ENCODE data around the gene FOXL2. TPM values are rescaled to one million over a fixed set of nuclear protein-coding genes. Genes with fewer than 3 reads are reported as not detected.

The FOXL2 gene
- total and polyA plus RNA-seq, 2 of the 13 experiments (the other 11 are each of a cell fraction or from before 2014, with no cell fraction given), result not detected

GRCh38 chr3:138985932-138986331 lies 39.0 kb upstream of the FOXL2 start:
- no peaks in the 10 kb centered on the region for H4K20me1 ChIP-seq (ENCODE audit: insufficient read depth, low read length)
- no peak overlapping the region for H3K9ac ChIP-seq (ENCODE audit: insufficient read depth, low read depth, low read length)
- no peaks in the 10 kb centered on the region for H3K9me3 ChIP-seq (ENCODE audit: low read length)
- H3K4me3 ChIP-seq (replicated peaks in 1 of 3; ENCODE audit: insufficient read depth in 1 of 3, low read depth in 2 of 3, low read length in 3 of 3), result no peak overlapping the region
- H3K27me3 ChIP-seq (ENCODE audit: control insufficient read depth in 1 of 2, insufficient read depth in 2 of 2, low read length in 2 of 2), result peaks cover 1 to 9% of the 10 kb centered on the region in 2 experiments; a peak in 2 of 5 replicates
- no peak for ATAC-seq
- H3K4me2 ChIP-seq (ENCODE audit: low read depth, low read length), result no peak overlapping the region
- TF ChIP-seq KDM6A (CRISPR knock-in tag; IDR thresholded peaks at IDR 0.05; ENCODE audit: low read depth), result no peak
- no peak for TF ChIP-seq PHB2 (IDR thresholded peaks at IDR 0.05; ENCODE audit: partially characterized antibody)
- TF ChIP-seq, protein P1, sequence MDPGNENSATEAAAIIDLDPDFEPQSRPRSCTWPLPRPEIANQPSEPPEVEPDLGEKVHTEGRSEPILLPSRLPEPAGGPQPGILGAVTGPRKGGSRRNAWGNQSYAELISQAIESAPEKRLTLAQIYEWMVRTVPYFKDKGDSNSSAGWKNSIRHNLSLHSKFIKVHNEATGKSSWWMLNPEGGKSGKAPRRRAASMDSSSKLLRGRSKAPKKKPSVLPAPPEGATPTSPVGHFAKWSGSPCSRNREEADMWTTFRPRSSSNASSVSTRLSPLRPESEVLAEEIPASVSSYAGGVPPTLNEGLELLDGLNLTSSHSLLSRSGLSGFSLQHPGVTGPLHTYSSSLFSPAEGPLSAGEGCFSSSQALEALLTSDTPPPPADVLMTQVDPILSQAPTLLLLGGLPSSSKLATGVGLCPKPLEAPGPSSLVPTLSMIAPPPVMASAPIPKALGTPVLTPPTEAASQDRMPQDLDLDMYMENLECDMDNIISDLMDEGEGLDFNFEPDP (CRISPR knock-in tag; conservative IDR thresholded peaks at IDR 0.05), result no peak
- TF ChIP-seq ZSCAN21 (CRISPR knock-in tag; IDR thresholded peaks at IDR 0.05; ENCODE audit: borderline replicate concordance), result no peak
- TF ChIP-seq FLYWCH1 (CRISPR knock-in tag; IDR thresholded peaks at IDR 0.05), result no peak
- TF ChIP-seq ZNF576 (CRISPR knock-in tag; IDR thresholded peaks at IDR 0.05), result no peak
- TF ChIP-seq TBX2 (CRISPR knock-in tag; IDR thresholded peaks at IDR 0.05; ENCODE audit: borderline replicate concordance), result no peak
- no peak for TF ChIP-seq MIER3 (CRISPR knock-in tag; IDR thresholded peaks at IDR 0.05; ENCODE audit: borderline replicate concordance)
- no peak for TF ChIP-seq AHR (CRISPR knock-in tag; IDR thresholded peaks at IDR 0.05)
- no peak for TF ChIP-seq CHD2 (IDR thresholded peaks at IDR 0.05; ENCODE audit: low read depth, low read length)
- intact Hi-C loops (cut with micrococcal nuclease; ENCODE audit: unreplicated experiment) (no loop called here), in situ Hi-C loops (cut with HindIII; ENCODE audit: extremely low pct_ligation_motif_present, low pct_unique_long_range_greater_than_20kb) (no loop called here)
- no peak for FAIRE-seq
- no TSS peak for BruUV-seq (replicated peaks)
- WGBS (ENCODE audit: low lambda C conversion rate), result 1% methylated on average over 4 of the region's 4 CpGs
- no peaks in the 10 kb centered on the region for H3K79me2 ChIP-seq (ENCODE audit: insufficient read depth, low read length)
- H3K36me3 ChIP-seq (replicated peaks in 1 of 2; ENCODE audit: control insufficient read depth in 1 of 2, insufficient read depth in 2 of 2, low read length in 2 of 2), result no peaks in the 10 kb centered on the region
- ChIA-PET CTCF (ENCODE audit: low intra/inter-chr PET ratio, low total read pairs) (no interaction called here), POLR2A (no interaction called here)
- no peaks in the 10 kb centered on the region for H3K4me1 ChIP-seq (ENCODE audit: insufficient read depth, low read length)
- no peak overlapping the region for H2AFZ ChIP-seq (ENCODE audit: low read length)
- H3K27ac ChIP-seq (ENCODE audit: extremely low read length, insufficient read depth, low read length), result no peak overlapping the region
- DNase-seq (ENCODE audit: low spot score), result no peak
